Neural cell (in vitro differentiated cells): ENCODE results near the gene ZNF222. TPM values are rescaled to one million over a fixed set of nuclear protein-coding genes. Genes with fewer than 3 reads are reported as not detected.

Source experiments
- H2AFZ ChIP-seq: fragments of 200-600, 300-800 bp; sonication (generic), shearing (Covaris generic); 2 replicates; pipeline ENCODE4 v1.6.0; 2014; ENCODE audit warnings: low read depth, mild to moderate bottlenecking, antibody characterized with exemption, low read length, moderate library complexity
- H3F3A ChIP-seq: fragments of 200-600 bp; shearing (Covaris generic); 2 replicates; pipeline ENCODE4 v1.6.1; 2016; ENCODE audit warnings: mild to moderate bottlenecking, moderate library complexity, mixed read lengths, antibody characterized with exemption, low read length; ENCODE audit not compliant: insufficient read depth, poor library complexity, severe bottlenecking
- H3K27ac ChIP-seq: fragments of 200-600, 300-800 bp; sonication (generic), shearing (Covaris generic); 2 replicates; pipeline ENCODE4 v1.5.1; 2014; ENCODE audit warnings: mild to moderate bottlenecking, low read length, moderate library complexity
- H3K27me3 ChIP-seq: fragments of 300-800, 200-600 bp; sonication (generic), shearing (Covaris generic); 2 replicates; pipeline ENCODE4 v1.6.0; 2014; ENCODE audit warnings: mild to moderate bottlenecking, low read depth, low read length, moderate library complexity; ENCODE audit not compliant: insufficient read depth
- H3K36me3 ChIP-seq: fragments of 300-800, 200-600 bp; sonication (generic), shearing (Covaris generic); 2 replicates; pipeline ENCODE4 v1.5.1; 2014; ENCODE audit warnings: mild to moderate bottlenecking, antibody characterized with exemption, low read length, moderate library complexity; ENCODE audit not compliant: insufficient read depth
- H3K4me2 ChIP-seq: fragments of 300-800, 200-600 bp; sonication (generic), shearing (Covaris generic); 2 replicates; pipeline ENCODE4 v1.6.0; 2014; ENCODE audit warnings: mild to moderate bottlenecking, low read length
- H3K4me3 ChIP-seq: fragments of 300-800, 200-600 bp; sonication (generic), shearing (Covaris generic); 2 replicates; pipeline ENCODE4 v1.5.1; 2014; ENCODE audit warnings: mild to moderate bottlenecking, low read length, moderate library complexity
- H3K79me2 ChIP-seq: fragments of 200-600 bp; shearing (Covaris generic); replicated peaks from 2 replicates; pipeline ENCODE4 v1.6.0; 2014; ENCODE audit warnings: mild to moderate bottlenecking, low read length, moderate library complexity; ENCODE audit not compliant: insufficient read depth
- H3K9ac ChIP-seq: fragments of 300-800, 200-600 bp; sonication (generic), shearing (Covaris generic); 2 replicates; pipeline ENCODE4 v1.6.1; 2016; ENCODE audit warnings: mild to moderate bottlenecking, low read length, mixed read lengths
- H3K9me2 ChIP-seq: fragments of 200-600 bp; shearing (Covaris generic); 2 replicates; pipeline ENCODE4 v1.6.1; 2016; ENCODE audit warnings: mild to moderate bottlenecking, low read length, mixed read lengths; ENCODE audit not compliant: insufficient read depth
- H3K9me3 ChIP-seq: fragments of 200-600, 300-800 bp; sonication (generic), shearing (Covaris generic); 2 replicates; pipeline ENCODE4 v1.6.1; 2016; ENCODE audit warnings: mild to moderate bottlenecking, mixed run types, low read length, moderate library complexity, mixed read lengths
- H4K20me1 ChIP-seq: fragments of 200-600 bp; shearing (Covaris generic); 2 replicates; pipeline ENCODE4 v1.6.1; 2016; ENCODE audit warnings: mild to moderate bottlenecking, mixed run types; ENCODE audit not compliant: insufficient read depth
- CTCF ChIP-seq: fragments of 450-650 bp; IDR thresholded peaks from 2 replicates; pipeline ENCODE4 v1.5.1; 2014; ENCODE audit warnings: antibody characterized with exemption, mild to moderate bottlenecking, moderate library complexity; ENCODE audit not compliant: poor library complexity, severe bottlenecking
- EP300 ChIP-seq: fragments of 450-650 bp; conservative IDR thresholded peaks from 2 replicates; pipeline ENCODE4 v1.6.1; 2014; ENCODE audit warnings: antibody characterized with exemption, mild to moderate bottlenecking, moderate library complexity; ENCODE audit not compliant: poor library complexity, severe bottlenecking
- EZH2 ChIP-seq: fragments of 200-600, 300-800 bp; shearing (Covaris generic), sonication (generic); IDR thresholded peaks from 2 replicates; pipeline ENCODE4 v1.6.1; 2014; ENCODE audit warnings: antibody characterized with exemption, low read length, borderline replicate concordance, mild to moderate bottlenecking; ENCODE audit not compliant: insufficient read depth, poor library complexity, severe bottlenecking
- MXI1 ChIP-seq: fragments of 450-650 bp; conservative IDR thresholded peaks from 2 replicates; pipeline ENCODE4 v1.6.1; 2014; ENCODE audit warnings: antibody characterized with exemption, mild to moderate bottlenecking; ENCODE audit not compliant: poor library complexity, severe bottlenecking
- POLR2AphosphoS5 ChIP-seq: IDR thresholded peaks from 2 replicates; pipeline ENCODE4 v1.6.1; 2012
- RAD21 ChIP-seq: fragments of 450-650 bp; conservative IDR thresholded peaks from 2 replicates; pipeline ENCODE4 v1.6.1; 2014; ENCODE audit warnings: antibody characterized with exemption, mild to moderate bottlenecking, moderate library complexity
- REST ChIP-seq: IDR thresholded peaks from 2 replicates; pipeline ENCODE4 v1.6.1; 2012; ENCODE audit warnings: borderline replicate concordance
- SMC3 ChIP-seq: fragments of 450-650 bp; conservative IDR thresholded peaks from 2 replicates; pipeline ENCODE4 v1.6.1; 2014; ENCODE audit warnings: antibody characterized with exemption, mild to moderate bottlenecking, moderate library complexity; ENCODE audit not compliant: poor library complexity
- TAF1 ChIP-seq: IDR thresholded peaks from 2 replicates; pipeline ENCODE4 v1.6.1; 2012; ENCODE audit warnings: low read depth
- polyA plus RNA-seq: library from polyadenylated mRNA; depleted of rRNA; stranded (reverse); fragments of >200 nt; gene quantifications from 2 replicates; pipeline ENCODE4 v1.2.3, GENCODE V29; 2014

ZNF222 gene
- polyA plus RNA-seq, 1 donor from 2014 or later: 38.4 TPM

- no peak overlapping the region for H3K9ac ChIP-seq
- no peaks in the 10 kb centered on the region for H3F3A ChIP-seq
- no peak for TF ChIP-seq CTCF
- no peaks in the 10 kb centered on the region for H3K79me2 ChIP-seq
- no peak overlapping the region for H3K4me3 ChIP-seq
- H2AFZ ChIP-seq: no peak overlapping the region
- no peaks in the 10 kb centered on the region for H3K9me2 ChIP-seq
- H3K36me3 ChIP-seq: peaks cover 41% of the 10 kb centered on the region
- no peaks in the 10 kb centered on the region for H3K27me3 ChIP-seq
- no peak overlapping the region for H3K4me2 ChIP-seq
- H3K9me3 ChIP-seq: peaks cover 11% of the 10 kb centered on the region
- H4K20me1 ChIP-seq: no peaks in the 10 kb centered on the region
- H3K27ac ChIP-seq: no peak overlapping the region
Observed at GRCh38 chr19:44010468-44010867, 14.7 kb upstream of the ZNF222 start.

- Histone ChIP-seq H4K20me1 (no peaks in the 10 kb centered on the region), H3K27ac (no peak overlapping the region), H3K79me2 (no peaks in the 10 kb centered on the region), H3K4me3 (no peak overlapping the region), H3K36me3 (no peaks in the 10 kb centered on the region), H2AFZ (no peak overlapping the region), H3K27me3 (no peaks in the 10 kb centered on the region), H3K4me2 (no peak overlapping the region), H3K9me2 (no peaks in the 10 kb centered on the region), H3F3A (no peaks in the 10 kb centered on the region), H3K9ac (no peak overlapping the region), H3K9me3 (no peaks in the 10 kb centered on the region)
- TF ChIP-seq RAD21: no peak
- TF ChIP-seq POLR2AphosphoS5: no peak
- no peak for TF ChIP-seq EP300
- TF ChIP-seq MXI1: no peak
- TF ChIP-seq CTCF: no peak
- no peak for TF ChIP-seq TAF1
- no peak for TF ChIP-seq EZH2
- TF ChIP-seq REST: no peak
- no peak for TF ChIP-seq SMC3
Observed at GRCh38 chr19:44019498-44019897, 5.7 kb upstream of the ZNF222 start.
